Fibroblast of pulmonary artery (primary cell): ENCODE results near the gene OR52R1.

Source experiments
- DNase-seq: peaks from one replicate; pipeline ENCODE4 v3.0.0-alpha.2; 2010; ENCODE audit warnings: low read depth
- H3K4me3 ChIP-seq: replicated peaks from 2 replicates; pipeline ENCODE4 v1.5.1; 2011; ENCODE audit warnings: low read depth, mild to moderate bottlenecking, control low read depth, low read length, moderate library complexity
- TF ChIP-seq, protein P1 (sequence below): IDR thresholded peaks from 2 replicates; pipeline ENCODE4 v1.5.1; 2011; ENCODE audit warnings: mild to moderate bottlenecking, control low read depth, low read length, inconsistent platforms; ENCODE audit errors: missing control alignments

Gene OR52R1

GRCh38 chr11:4797206-4797605 lies 7.0 kb downstream of the OR52R1 start:
- no peak for DNase-seq
- no peak overlapping the region for H3K4me3 ChIP-seq
- TF ChIP-seq, protein P1, sequence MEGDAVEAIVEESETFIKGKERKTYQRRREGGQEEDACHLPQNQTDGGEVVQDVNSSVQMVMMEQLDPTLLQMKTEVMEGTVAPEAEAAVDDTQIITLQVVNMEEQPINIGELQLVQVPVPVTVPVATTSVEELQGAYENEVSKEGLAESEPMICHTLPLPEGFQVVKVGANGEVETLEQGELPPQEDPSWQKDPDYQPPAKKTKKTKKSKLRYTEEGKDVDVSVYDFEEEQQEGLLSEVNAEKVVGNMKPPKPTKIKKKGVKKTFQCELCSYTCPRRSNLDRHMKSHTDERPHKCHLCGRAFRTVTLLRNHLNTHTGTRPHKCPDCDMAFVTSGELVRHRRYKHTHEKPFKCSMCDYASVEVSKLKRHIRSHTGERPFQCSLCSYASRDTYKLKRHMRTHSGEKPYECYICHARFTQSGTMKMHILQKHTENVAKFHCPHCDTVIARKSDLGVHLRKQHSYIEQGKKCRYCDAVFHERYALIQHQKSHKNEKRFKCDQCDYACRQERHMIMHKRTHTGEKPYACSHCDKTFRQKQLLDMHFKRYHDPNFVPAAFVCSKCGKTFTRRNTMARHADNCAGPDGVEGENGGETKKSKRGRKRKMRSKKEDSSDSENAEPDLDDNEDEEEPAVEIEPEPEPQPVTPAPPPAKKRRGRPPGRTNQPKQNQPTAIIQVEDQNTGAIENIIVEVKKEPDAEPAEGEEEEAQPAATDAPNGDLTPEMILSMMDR, result no peak

GRCh38 chr11:4782454-4782853 lies 21.7 kb downstream of the OR52R1 start:
- TF ChIP-seq, protein P1, result no peak
- no peak overlapping the region for H3K4me3 ChIP-seq
- no peak for DNase-seq

- no peak for DNase-seq
- TF ChIP-seq, protein P1, result no peak
- H3K4me3 ChIP-seq, result no peak within 1 kb of the TSS
Measured at GRCh38 chr11:4769838-4770237, 34.3 kb downstream of the OR52R1 start, which contains the start of gene OR51F1. TSS of gene OR51F1 (minus strand) at chr11:4769938. CDS start at chr11:4769938, 0 bp downstream.

DNA sequence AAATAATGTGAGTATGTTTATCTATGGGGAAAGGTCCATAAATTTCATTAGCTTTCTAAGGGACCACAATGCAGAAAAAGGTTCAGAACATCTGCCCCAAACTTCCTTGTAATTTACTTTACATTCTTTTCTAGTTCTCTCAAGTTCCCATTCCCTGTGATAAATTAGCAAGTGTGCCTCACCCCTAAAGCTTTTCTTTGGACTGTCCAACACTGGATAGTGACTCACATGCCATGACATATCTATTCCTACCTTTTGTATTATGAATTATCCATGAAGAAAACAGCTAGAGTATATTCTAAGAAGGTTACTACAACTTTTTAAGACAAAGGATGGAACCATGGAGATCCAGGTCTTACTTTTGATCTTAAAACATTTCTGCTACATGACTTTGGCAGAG lies 36.1 kb downstream of the OR52R1 start:
- no peak for DNase-seq
- TF ChIP-seq, protein P1, result no peak
- no peak overlapping the region for H3K4me3 ChIP-seq

DNA sequence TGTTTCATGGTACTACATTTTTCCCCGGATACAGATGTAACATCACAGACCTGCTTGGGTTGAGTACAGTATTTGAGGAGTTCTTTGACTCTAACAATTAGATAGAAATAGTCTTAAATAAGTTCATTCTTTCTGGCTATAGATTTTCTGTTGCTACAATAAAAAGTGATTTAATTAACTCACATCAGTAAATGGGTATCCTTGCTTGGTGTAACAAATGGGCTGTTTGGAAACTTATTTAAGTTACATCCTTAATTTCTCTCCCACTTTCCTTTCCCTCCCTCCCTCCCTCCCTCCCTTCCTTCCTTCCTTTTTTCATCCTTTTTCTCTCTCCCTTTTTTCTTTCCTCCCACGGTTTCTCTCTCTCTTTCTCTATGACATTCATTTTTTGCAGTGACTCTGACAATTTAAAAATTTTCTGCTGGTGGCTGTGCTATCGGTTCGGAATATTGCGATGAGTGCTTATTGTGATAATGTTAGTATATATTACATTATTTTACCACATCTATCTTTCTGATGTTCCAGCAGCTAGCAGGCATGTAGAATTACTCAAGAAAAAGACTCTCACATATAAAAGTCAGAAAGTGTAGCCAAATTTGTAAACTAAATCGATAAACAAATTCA lies 37.6 kb downstream of the OR52R1 start:
- no peak for DNase-seq
- no peak overlapping the region for H3K4me3 ChIP-seq
- TF ChIP-seq, protein P1, result no peak

DNA sequence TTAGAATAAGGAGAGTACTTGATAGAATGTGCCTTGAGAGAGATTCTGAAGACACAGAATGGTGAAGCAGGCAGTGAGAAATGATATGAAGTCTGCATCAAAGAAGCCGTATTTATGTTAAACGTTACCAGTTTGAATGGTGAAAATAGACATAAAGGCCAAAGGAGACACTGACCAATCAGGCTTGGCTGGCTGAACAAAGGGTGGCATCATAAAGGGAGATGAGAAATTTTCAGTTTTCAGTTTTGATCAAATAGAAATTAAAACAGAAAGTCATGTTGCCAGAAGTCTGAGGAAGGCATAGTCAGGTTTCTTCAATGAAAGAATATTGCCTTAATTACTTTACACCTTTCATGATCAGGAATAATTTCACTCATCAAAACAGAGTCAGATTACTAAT lies 41.1 kb downstream of the OR52R1 start:
- TF ChIP-seq, protein P1, result no peak
- no peak for DNase-seq
- H3K4me3 ChIP-seq, result no peak overlapping the region
